ENCODE data around the gene OCLN. TPM values are rescaled to one million over a fixed set of nuclear protein-coding genes. Genes with fewer than 3 reads are reported as not detected.
"Not testable (repeated sequence)": the region's sequence is repeated elsewhere in the genome, so short reads cannot be mapped to it uniquely, and the experiment has no call there.

OCLN gene
- total RNA-seq, 1 experiment from 2014 or later: 3.2 TPM

DNA sequence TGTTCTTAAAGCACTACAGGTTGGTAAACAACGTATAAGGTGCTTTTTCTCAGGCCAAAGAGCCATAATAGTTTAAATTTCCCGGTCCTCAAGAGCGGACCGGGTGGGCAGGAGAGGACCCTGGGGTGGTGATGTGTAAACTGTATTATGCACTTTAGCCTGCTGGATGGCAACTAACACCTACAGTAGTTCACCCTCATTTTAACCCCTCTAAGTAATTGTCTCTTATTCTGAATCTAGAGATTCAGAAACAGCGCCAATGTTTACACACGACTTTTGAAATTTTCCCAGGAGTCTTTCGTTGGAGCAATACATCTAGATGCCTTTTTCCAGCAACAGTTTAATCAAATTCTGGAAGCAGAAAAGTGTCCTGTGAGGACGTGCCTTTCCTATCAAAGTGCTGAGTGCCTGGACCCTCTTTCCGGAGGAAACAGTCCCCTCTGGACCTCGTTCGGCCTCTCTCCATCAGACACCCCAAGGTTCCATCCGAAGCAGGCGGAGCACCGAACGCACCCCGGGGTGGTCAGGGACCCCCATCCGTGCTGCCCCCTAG lies 676 bp upstream of the OCLN start:
- no peak for DNase-seq (ENCODE audit: low spot score)

DNA sequence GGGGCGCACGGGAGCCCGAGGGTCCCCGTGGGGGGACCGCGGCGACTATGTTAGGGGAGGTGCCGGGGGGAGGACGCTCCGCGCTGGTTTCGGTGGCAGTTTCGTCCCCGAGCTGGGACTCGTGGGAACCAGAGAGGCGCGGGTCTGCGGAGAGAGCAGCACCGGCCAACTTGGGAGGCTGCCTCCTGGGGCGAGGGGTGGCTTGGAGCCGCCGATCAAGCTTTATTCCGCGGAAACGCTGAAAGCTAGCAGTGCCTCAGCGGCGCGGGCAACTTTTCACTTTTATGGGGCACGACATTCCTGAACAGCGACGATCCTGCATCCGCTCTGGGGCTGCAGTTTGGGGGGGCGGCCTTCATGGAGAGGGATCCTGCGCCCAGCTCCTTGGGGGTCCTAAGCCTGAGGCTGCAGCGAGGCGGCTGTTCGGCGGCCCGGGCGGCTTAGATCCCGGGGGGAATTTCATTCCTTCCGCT lies 369 bp downstream of the OCLN start:
- DNase-seq (ENCODE audit: low spot score): no peak

DNA sequence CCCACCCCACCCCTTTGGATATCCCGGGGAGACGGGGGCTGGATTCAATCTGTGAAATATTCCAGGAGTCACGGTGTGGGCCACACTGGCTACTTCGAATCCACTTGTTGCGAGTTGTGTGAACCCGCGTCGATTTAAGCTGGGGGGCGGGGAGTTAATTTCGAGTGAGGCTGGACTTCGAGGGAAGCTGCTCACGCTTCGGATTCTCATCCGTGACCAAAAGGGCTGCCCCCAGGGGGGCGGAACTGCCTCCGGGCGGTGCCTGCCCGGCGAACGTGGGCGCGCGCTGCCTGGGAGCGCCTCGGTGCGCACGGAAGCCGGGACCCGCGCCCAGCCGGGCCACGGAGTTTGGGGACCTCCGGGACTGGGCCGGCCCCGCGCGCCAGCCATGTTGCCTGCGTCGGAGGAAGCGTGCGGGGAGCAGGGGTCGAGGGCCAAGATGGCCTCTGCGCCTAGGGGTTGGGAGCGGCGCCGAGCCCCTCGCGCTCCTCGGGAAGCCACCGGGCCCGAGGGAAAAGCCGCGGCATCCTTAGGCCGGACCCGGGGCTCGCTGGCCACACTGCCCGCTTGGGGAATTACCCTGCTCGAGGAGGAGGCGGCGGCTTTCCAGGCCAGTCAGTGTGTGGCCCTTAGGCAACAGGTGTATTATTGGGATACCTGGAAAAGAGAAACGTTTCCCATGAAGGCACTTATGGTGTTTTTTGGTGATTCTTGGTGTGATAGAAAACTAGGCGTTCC lies 975 bp downstream of the OCLN start:
- no peak for DNase-seq (ENCODE audit: low spot score)

DNA sequence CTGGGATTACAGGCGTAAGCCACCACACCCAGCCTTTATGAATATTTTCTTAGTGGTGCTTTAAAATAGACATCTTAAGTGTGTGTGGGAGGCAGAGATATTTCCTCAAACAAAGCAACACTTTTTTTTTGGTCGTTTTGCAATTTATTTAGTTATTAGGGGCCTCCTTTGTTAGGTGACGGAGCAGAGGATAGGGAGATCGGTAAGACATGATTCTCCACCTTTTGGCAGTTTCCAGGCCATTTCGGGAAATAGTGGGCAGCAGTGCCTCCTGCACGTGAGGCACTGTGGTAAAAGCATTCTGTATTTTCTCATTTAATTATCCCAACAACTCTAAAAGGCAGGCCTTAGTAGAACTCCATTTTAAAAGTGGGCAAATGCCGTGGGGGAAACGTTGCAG lies 1.9 kb downstream of the OCLN start:
- DNase-seq (ENCODE audit: low spot score): no peak

DNA sequence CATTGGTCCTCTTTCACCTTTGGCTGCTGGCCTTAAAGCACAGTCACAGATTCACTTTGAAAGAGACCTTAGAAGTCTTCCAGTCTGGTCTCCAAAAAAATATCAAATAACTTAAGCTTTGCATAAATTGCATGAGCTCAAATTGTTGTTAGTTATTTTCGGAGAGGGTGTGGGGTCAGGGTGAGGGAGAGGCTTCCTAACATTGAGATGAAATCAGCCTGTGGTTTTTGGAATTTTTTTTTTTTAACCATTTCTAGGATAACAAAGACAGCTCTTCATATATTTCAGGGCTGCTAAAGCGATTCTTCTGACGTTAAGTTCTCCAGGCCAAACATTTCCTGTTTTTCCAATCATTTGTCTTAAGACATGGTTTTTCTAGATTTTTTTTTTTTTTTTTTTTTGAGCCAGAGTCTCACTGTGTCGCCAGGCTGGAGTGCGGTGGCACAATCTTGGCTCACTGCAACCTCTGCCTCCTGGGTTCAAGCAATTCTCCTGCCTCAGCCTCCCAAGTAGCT lies 4.5 kb downstream of the OCLN start:
- no peak for DNase-seq (ENCODE audit: low spot score)

DNA sequence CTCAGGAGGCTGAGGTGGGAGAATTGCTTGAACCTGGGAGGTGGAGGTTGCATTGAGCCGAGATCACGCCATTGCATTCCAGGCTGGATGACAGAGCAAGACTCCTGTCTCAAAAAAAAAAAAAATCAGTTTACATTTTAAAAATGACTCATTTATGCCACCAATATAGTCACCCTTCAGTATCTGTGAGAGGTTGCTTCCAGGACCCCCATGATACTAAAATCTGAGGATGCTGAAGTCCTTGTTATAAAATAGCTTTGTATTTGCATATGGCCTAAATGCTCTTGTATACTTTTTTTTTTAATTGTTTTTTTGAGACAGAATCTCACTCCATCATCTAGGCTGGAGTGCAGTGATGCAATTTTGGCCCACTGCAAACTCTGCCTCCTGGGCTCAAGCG lies 5.8 kb downstream of the OCLN start:
- no peak for DNase-seq (ENCODE audit: low spot score)

DNA sequence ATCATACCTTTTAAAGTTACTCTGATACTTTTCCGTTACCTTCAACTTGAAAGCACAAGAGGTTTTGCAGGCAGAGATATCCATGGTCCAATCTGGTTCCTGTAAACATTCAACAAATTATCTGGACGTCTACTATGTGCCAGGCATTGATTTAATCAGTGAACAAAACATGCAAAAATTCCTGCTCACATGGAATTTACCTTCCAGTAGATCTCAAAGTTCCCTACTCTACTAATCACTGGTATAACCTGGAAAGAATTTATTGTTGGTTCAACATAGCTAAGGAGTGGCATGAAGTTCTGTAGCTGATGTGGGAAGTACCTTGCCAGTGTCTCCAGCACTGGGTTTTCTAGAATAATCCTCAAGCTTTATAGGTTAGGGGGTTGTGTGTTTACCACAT lies 9.8 kb downstream of the OCLN start:
- no peak for DNase-seq (ENCODE audit: low spot score)

DNA sequence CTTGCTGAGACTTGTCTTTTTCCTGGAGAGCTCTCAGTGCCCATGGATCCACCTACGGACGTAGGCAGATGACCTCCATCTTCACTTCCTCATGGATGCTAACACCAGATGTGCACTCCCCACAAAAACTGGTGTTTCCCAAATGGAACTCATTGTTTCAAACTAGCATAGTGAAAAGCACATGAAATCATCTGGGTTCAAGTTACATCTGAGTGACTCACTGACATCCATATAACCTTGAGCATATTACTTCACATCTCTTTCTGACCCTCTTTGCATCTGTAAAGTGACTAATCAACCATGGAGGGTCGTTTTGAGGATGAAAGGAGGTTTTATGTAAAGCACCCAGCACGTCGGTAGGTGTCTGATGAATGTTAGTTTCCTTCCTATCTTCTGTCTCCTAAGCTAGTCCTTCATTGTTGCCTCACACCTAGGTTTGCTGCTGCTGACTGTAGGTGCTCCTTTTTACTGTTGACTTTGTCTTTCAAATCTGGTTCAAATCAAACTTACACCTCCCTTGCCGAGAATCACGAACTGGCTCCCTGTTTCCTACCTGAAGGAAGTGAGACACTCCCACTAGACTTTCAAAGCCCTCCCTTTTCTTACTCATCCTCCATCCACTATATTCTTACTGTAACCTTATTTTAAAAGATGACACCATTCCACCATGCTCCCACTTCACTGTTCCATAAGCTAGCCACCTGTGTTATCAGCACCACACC lies 10.3 kb downstream of the OCLN start:
- peak; percentile 42 for DNase-seq (ENCODE audit: low spot score)

DNA sequence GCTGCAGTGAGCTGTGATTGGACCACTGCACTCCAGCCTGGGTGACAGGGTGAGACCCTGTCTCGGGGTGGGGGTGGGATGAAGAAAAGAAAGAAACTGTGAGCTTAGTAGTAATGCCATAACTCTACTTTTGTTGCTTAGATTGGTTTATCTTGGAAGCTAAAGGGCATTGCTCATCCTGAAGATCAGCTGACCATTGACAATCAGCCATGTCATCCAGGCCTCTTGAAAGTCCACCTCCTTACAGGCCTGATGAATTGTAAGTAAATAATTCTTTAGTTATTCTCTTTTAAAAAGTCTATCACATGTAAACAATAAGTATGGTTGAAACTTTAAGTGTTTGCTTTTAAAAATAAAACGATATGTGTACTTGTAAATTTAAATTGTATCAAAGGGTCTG lies 11.4 kb downstream of the OCLN start:
- no peak for DNase-seq (ENCODE audit: low spot score)

DNA sequence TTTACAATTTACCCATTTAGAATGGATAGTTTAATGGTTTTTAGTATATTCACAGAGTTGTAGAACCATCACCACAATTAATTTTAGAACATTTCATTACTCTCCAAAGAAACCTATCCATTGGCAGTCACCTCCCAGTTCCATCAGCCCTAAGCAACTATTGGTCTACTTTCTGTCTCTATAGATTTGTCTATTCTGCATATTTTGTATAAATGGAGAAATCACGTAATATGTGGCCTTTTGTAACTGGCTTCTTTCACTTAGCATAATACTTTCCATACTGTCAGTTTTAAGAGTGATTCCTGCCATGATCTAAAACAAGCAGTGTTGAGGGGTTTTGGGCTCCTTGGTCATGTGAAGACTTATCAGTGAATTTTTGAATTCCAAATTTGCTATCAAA lies 12.7 kb downstream of the OCLN start:
- no peak for DNase-seq (ENCODE audit: low spot score)

DNA sequence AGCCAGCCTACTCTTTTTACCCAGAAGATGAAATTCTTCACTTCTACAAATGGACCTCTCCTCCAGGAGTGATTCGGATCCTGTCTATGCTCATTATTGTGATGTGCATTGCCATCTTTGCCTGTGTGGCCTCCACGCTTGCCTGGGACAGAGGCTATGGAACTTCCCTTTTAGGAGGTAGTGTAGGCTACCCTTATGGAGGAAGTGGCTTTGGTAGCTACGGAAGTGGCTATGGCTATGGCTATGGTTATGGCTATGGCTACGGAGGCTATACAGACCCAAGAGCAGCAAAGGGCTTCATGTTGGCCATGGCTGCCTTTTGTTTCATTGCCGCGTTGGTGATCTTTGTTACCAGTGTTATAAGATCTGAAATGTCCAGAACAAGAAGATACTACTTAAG lies 16.6 kb downstream of the OCLN start:
- DNase-seq (ENCODE audit: low spot score): no peak

DNA sequence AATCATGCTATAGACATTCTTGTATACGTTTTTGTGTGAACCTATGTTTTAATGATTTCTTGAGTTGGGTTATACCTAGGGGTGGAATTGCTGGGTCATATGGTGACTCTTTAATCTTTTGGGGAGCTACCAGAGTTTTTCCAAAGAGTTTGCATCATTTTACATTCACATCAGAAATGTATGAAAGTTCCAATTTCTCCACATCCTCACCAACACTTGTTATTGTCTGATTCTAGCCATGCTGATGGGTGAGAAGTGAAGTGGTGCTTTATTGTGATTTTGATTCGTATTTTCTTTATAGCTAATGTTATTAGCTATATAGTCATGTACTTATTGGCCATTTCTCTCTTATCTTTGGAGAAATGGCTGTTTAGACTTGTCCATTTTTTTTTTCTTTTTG lies 18.1 kb downstream of the OCLN start:
- DNase-seq (ENCODE audit: low spot score): no peak

DNA sequence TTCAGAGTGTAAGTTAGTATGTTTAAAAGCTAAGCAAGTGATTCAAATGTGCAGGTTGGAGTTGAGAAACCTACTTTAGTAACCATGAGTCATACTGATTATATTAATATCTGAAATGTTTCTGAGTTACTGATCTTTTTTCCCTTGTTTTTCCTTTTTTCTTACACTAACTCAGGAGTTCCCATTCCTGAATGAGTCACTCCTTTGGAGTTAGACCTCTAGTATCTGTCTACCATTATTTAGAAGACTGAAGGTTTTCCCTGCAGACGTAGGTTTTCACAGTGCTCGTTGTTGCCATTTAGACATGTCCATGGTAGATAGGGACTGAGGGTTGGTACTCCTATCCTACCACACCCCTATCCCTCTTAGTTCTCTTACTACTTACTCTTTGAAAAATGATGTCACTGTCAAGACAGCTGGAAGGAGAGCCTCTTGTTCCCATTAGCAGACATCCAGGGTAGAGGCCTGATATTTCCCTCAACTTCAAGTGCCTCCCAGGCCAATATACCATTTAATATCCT lies 20.2 kb downstream of the OCLN start:
- peak; percentile 64 for DNase-seq (ENCODE audit: low spot score)

DNA sequence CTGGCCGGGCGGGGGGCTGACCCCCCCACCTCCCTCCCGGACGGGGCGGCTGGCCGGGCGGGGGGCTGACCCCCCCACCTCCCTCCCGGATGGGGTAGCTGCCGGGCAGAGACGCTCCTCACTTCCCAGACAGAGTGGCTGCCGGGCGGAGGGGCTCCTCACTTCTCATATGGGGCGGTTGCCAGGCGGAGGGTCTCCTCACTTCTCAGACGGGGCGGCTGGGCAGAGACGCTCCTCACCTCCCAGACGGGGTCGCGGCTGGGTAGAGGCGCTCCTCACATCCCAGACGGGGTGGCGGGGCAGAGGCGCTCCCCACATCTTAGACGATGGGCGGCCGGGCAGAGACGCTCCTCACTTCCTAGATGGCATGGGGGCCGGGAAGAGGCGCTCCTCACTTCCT lies 23.0 kb downstream of the OCLN start:
- DNase-seq (ENCODE audit: low spot score): not testable (repeated sequence)

DNA sequence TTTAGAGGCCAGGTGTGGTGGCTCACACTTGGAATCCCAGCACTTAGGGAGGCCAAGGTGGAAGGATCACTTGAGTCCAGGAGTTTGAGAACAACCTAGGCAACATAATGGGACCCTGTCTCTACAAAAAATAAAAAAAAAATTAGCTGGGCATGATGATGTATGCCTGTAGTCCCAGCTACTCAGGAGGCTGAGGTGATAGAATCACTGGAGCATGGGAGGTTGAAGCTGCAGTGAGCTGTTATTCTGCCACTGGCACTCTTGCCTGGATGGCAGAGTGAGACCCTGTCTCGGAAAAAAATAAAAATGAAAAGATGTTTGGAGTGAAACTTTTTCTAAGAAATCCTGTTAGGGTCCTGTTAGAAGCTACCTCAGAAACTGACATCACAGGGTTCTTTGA lies 24.2 kb downstream of the OCLN start:
- no peak for DNase-seq (ENCODE audit: low spot score)

DNA sequence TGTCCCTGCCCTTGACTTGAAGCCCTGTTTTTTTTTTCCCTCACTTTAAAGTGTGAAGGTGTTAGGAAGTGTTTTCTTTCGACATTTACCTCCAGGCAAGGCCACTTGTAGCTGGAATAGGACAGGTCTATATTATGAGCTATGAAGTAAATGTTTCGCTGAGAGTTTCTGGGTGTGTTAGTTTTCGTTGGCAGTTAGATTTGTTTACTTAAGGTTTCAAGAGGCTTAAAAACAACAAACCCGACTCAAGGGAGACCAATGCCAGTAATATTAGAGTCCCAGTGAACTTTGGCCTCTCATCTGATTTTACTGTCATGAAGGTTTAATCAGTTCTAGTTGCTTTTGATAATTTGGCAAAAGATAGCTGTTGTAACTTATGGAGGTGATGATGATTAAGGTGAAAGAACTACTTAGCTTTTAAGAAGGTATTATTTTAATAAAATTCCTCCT lies 25.2 kb downstream of the OCLN start:
- peak; percentile 51 for DNase-seq (ENCODE audit: low spot score)

DNA sequence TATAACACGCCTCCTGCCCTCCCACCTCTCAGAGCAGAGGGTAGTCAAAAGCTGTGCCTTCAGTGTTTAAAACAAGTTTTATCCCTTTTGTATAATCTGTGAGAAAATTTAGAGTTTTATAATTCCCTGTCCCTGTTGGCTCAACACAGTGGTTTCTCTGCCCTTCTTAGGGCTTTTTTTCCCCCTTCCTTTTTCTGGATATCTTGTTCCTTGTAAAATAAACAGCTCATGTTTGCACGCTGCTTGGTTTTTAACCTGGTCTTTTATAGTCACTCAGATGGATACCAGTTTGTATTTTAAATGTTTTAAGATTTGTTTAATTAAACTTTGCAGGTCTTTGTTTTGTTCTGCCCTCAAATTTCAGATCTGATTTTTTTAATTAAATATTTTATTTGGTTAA lies 26.7 kb downstream of the OCLN start:
- DNase-seq (ENCODE audit: low spot score): no peak

DNA sequence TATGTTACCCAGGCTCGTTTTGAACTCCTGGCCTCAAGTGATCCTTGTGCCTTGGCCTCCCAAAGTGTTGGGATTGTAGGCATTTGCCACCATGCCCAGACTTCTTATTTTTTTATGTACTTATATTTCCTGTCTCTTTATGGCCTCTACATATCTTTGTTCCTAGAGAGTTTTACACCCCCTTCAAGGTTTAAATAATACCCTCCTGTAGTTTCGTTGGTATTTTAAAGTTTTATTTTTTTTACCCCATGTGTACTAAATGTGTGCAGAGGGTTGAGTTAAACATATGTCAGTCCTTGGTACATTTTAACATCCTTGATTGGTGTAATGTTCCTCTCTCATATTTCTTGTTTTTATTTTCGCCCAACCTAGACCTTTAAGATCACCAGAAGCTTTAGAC lies 29.4 kb downstream of the OCLN start:
- DNase-seq (ENCODE audit: low spot score): no peak

DNA sequence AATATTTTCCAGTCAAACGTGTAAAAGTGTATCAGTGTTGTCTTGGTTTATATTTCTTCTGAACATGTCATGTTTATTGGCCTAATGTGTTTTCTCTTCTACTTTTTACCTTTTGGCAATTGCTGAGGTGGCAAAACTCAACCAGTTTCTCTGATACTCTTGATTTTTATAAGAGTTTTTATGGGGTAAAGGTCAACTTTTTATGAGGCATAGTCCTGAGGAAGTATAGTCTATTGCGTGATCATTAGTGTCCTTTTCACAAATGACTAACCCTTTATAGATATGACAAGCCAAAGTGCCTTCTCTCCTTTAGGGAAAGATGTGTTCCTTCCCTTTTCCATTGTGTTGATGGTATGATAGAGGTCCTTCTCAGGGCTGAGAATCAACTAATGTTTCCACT lies 32.9 kb downstream of the OCLN start:
- DNase-seq (ENCODE audit: low spot score): no peak

DNA sequence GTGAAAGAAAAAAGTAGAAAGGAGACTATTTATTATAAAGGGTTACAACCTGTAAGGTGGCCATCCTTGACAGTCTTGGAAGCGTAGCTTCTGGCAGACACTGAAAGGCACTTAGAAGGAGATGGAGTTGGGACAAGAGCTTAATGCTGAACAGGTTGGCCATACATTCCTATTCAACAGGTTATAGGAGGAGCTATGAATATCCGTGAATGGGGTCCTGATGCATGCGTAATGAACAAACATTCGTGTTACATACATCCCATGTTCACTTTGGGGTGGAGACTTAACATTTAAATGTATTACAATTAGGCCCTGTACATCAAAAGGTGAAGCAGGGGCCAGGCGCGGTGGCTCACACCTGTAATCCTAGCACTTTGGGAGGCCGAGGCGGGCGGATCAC lies 34.1 kb downstream of the OCLN start:
- no peak for DNase-seq (ENCODE audit: low spot score)

DNA sequence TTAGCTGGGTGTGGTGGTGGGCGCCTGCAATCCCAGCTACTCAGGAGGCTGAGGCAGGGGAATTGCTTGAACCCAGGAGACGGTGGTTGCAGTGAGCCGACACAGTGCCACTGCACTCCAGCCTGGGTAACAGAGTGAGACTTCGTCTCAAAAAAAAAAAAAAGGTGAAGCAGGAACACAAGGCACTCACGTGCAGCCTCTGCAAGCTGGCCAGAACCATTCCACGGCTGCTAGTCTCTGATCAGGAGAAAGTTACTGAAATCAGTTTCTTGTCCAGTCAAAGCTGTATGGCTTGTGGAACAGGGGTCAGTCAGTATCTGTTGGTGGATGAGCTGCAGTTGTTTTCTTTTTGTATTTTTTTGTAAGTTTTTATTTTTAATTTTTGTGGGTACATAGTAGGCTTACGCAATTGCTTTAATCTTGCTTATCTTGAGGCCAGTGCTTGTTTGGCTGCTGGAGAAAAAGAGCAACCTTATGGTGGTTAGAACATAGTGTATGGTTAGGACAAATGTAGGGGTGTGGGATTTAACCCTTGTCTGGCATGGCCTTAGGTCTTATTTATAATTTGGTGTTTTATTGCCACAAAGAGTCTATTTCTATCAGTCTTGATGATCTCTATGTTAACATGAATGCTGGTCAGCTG lies 34.7 kb downstream of the OCLN start:
- DNase-seq (ENCODE audit: low spot score): no peak

DNA sequence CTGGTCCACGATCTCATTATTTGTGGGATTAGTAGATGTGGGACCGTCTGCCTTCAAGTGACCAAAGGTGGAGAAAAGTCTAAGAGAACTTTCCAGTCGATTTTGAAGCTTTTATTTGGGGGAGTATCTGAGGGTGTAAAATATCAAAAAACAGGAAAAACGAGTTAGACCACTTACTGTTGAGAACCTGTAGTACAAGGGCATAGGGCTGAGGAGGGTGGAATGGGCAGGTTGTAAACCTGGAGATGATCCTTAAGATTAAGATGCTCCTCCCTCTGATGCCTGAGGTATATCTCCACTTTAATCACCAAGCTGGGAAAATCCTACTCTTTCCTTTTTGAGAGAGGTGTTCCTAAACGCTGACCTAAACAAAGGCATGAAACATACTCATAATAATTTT lies 35.4 kb downstream of the OCLN start:
- DNase-seq (ENCODE audit: low spot score): no peak

Measured in A172 (cell line).